Measurements from ENCODE around the gene HDDC2.

DNA sequence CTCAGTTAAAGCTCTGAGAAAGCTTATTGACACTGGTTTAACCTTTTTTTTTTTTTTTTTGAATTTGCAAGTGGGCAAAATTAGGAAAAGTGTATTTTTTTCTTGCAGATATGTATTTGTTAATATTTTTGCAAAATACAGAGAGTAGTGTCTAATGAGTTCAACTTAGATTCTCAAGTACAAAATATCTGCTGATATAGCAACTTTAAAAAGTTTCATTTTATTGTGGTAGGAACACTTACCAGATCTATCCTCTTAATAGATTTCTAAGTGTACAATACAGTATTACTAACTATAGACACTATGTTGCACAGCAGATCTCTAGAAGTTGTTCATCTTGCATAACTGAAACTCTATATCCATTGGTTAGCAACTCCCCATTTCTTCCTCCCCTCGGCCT is 30.9 kb upstream of the HDDC2 start:
- TF ChIP-seq TAF1 (IDR thresholded peaks at IDR 0.05; ENCODE audit: low read depth) (no peak), POLR2AphosphoS5 (IDR thresholded peaks at IDR 0.05) (no peak), EZH2 (IDR thresholded peaks at IDR 0.05; ENCODE audit: borderline replicate concordance, insufficient read depth, low read length, poor library complexity, severe bottlenecking) (no peak), EP300 (conservative IDR thresholded peaks at IDR 0.05; ENCODE audit: poor library complexity, severe bottlenecking) (no peak), RAD21 (conservative IDR thresholded peaks at IDR 0.05) (no peak)
- TF ChIP-seq, protein P1, sequence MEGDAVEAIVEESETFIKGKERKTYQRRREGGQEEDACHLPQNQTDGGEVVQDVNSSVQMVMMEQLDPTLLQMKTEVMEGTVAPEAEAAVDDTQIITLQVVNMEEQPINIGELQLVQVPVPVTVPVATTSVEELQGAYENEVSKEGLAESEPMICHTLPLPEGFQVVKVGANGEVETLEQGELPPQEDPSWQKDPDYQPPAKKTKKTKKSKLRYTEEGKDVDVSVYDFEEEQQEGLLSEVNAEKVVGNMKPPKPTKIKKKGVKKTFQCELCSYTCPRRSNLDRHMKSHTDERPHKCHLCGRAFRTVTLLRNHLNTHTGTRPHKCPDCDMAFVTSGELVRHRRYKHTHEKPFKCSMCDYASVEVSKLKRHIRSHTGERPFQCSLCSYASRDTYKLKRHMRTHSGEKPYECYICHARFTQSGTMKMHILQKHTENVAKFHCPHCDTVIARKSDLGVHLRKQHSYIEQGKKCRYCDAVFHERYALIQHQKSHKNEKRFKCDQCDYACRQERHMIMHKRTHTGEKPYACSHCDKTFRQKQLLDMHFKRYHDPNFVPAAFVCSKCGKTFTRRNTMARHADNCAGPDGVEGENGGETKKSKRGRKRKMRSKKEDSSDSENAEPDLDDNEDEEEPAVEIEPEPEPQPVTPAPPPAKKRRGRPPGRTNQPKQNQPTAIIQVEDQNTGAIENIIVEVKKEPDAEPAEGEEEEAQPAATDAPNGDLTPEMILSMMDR (IDR thresholded peaks at IDR 0.05; ENCODE audit: poor library complexity, severe bottlenecking) = no peak
- TF ChIP-seq, protein P2, sequence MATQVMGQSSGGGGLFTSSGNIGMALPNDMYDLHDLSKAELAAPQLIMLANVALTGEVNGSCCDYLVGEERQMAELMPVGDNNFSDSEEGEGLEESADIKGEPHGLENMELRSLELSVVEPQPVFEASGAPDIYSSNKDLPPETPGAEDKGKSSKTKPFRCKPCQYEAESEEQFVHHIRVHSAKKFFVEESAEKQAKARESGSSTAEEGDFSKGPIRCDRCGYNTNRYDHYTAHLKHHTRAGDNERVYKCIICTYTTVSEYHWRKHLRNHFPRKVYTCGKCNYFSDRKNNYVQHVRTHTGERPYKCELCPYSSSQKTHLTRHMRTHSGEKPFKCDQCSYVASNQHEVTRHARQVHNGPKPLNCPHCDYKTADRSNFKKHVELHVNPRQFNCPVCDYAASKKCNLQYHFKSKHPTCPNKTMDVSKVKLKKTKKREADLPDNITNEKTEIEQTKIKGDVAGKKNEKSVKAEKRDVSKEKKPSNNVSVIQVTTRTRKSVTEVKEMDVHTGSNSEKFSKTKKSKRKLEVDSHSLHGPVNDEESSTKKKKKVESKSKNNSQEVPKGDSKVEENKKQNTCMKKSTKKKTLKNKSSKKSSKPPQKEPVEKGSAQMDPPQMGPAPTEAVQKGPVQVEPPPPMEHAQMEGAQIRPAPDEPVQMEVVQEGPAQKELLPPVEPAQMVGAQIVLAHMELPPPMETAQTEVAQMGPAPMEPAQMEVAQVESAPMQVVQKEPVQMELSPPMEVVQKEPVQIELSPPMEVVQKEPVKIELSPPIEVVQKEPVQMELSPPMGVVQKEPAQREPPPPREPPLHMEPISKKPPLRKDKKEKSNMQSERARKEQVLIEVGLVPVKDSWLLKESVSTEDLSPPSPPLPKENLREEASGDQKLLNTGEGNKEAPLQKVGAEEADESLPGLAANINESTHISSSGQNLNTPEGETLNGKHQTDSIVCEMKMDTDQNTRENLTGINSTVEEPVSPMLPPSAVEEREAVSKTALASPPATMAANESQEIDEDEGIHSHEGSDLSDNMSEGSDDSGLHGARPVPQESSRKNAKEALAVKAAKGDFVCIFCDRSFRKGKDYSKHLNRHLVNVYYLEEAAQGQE (IDR thresholded peaks at IDR 0.05; ENCODE audit: borderline replicate concordance) = no peak
